ENCODE measurements around the gene LGALS12.

DNA sequence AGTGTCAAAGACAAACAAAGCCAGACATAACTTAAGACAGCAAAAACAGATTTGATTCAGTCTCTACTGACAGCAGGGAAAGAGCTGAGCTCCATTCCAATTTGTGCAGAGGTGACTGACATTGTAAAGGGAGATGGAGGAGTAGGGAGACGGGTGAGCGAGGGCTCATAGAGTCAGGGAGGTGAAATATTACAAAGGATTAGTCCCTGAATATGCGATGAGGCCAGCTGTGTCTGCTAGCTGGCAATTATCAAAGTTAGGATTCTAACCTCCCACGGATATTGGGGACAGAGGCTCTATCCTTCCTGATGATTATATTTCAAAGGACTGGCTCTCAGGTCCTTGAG lies 49.0 kb downstream of the LGALS12 start:
- TF ChIP-seq, protein P1, sequence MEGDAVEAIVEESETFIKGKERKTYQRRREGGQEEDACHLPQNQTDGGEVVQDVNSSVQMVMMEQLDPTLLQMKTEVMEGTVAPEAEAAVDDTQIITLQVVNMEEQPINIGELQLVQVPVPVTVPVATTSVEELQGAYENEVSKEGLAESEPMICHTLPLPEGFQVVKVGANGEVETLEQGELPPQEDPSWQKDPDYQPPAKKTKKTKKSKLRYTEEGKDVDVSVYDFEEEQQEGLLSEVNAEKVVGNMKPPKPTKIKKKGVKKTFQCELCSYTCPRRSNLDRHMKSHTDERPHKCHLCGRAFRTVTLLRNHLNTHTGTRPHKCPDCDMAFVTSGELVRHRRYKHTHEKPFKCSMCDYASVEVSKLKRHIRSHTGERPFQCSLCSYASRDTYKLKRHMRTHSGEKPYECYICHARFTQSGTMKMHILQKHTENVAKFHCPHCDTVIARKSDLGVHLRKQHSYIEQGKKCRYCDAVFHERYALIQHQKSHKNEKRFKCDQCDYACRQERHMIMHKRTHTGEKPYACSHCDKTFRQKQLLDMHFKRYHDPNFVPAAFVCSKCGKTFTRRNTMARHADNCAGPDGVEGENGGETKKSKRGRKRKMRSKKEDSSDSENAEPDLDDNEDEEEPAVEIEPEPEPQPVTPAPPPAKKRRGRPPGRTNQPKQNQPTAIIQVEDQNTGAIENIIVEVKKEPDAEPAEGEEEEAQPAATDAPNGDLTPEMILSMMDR (IDR thresholded peaks at IDR 0.05): no peak
- no peak for TF ChIP-seq EP300 (IDR thresholded peaks at IDR 0.05)

Data from gastroesophageal sphincter (tissue), 3 donors.